Stimulated activated CD4-positive, alpha-beta T cell treated with anti-CD3 and anti-CD28 coated beads, Interleukin-2, amount 100 ng/mL, for 48 hours (primary cell): Measurements from ENCODE around the gene SPRYD3.

Experiments
- DNase-seq, 2 donors: peaks; one replicate each; pipeline ENCODE4 v3.0.0-alpha.2; 2020

Gene SPRYD3

GRCh38 chr12:53062011-53062961 lies 16.9 kb downstream of the SPRYD3 start:
- no peak for DNase-seq

- DNase-seq, result no peak
Measured at GRCh38 chr12:53061404-53062010, 17.7 kb downstream of the SPRYD3 start.

- DNase-seq, result no peak
Measured at GRCh38 chr12:53060721-53061276, 18.4 kb downstream of the SPRYD3 start.

- DNase-seq, result no peak
Measured at GRCh38 chr12:53060064-53060720, 19.0 kb downstream of the SPRYD3 start.

GRCh38 chr12:53059434-53060063 lies 19.6 kb downstream of the SPRYD3 start:
- no peak for DNase-seq

GRCh38 chr12:53058674-53059433 lies 20.3 kb downstream of the SPRYD3 start:
- no peak for DNase-seq

- DNase-seq, result no peak
Measured at GRCh38 chr12:53057816-53058500, 21.2 kb downstream of the SPRYD3 start.

- DNase-seq, result no peak
Measured at GRCh38 chr12:53056901-53057300, 22.3 kb downstream of the SPRYD3 start.

GRCh38 chr12:53056296-53056695 lies 22.9 kb downstream of the SPRYD3 start:
- no peak for DNase-seq

GRCh38 chr12:53055471-53056266 lies 23.5 kb downstream of the SPRYD3 start:
- no peak for DNase-seq

- peak; percentile 87 to 89 for DNase-seq
Measured at GRCh38 chr12:53054112-53054878, 24.9 kb downstream of the SPRYD3 start.

- DNase-seq, result peak; percentile 33 to 39
Measured at GRCh38 chr12:53053218-53054111, 25.7 kb downstream of the SPRYD3 start.

- DNase-seq, result no peak
Measured at GRCh38 chr12:53052419-53053217, 26.6 kb downstream of the SPRYD3 start.

GRCh38 chr12:53051881-53052412 lies 27.2 kb downstream of the SPRYD3 start:
- DNase-seq, result no peak

- DNase-seq, result no peak
Measured at GRCh38 chr12:53051058-53051880, 27.9 kb downstream of the SPRYD3 start.

- DNase-seq, result no peak
Measured at GRCh38 chr12:53050426-53051057, 28.6 kb downstream of the SPRYD3 start.
